ENCODE measurements around the gene BCAR3.
"Not testable (repeated sequence)": the region's sequence is repeated elsewhere in the genome, so short reads cannot be mapped to it uniquely, and the experiment has no call there.

Gene BCAR3

DNA sequence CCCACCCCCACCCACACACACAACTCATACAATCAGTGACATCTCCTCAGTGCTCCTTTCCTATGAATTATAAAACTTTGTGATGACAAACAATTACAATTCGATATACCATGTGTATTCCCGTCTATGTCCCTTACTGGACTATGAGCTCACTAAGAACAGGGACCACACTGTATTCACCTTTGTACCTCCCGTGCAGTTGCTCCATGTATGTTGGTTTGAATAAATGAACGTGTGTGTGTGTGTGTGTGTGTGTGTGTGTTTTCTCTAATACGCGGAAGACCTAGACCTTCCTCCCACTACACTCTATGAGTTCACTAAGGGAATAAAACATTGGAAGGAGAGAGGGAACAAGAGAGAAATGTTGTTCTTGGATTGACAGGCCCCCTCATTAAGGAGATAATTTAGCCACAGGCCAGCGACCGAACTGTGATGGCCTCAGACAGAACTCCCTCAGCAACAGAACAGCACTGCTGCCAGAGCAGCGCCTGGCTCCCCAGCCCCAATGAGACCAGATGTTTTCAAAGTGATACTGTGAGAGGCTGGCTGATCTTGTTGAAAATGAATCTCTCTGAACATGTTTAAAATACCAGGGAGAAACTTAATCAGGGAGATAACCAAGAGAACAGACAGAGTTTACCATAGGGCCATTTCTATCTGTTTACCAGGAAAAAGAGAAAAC lies 21.7 kb downstream of the BCAR3 start:
- DNase-seq (ENCODE audit: extremely low read depth, low read depth), result no peak
- no peak for TF ChIP-seq CTCF (IDR thresholded peaks at IDR 0.05; ENCODE audit: low read depth, low read length)

- no peak for DNase-seq (ENCODE audit: extremely low read depth, low read depth)
- no peak for TF ChIP-seq CTCF (IDR thresholded peaks at IDR 0.05; ENCODE audit: low read depth, low read length)
Measured at GRCh38 chr1:93658188-93658587, 23.4 kb downstream of the BCAR3 start.

DNA sequence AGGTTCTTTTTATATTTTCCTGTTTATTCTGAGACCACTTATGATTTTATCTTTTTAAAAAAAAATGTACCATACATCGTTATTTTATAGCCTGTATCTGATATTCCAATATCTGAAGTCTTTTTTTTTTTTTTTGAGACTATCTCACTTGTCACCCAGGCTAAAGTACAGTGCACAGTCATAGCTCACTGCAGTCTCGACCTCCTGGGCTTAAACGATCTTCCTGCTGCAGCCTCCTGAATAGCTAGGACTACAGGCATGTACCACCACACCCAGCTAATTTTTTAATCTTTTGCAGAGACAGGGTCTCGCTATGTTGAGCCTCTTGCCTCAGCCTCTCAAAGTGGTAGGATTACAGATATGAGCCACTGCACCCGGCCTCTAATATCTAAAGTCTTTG lies 25.1 kb downstream of the BCAR3 start:
- no peak for DNase-seq (ENCODE audit: extremely low read depth, low read depth)
- TF ChIP-seq CTCF (IDR thresholded peaks at IDR 0.05; ENCODE audit: low read depth, low read length), result no peak

- TF ChIP-seq CTCF (IDR thresholded peaks at IDR 0.05; ENCODE audit: low read depth, low read length), result no peak
- no peak for DNase-seq (ENCODE audit: extremely low read depth, low read depth)
Measured at GRCh38 chr1:93653656-93654055, 28.0 kb downstream of the BCAR3 start.

- DNase-seq (ENCODE audit: extremely low read depth, low read depth), result no peak
- TF ChIP-seq CTCF (IDR thresholded peaks at IDR 0.05; ENCODE audit: low read depth, low read length), result no peak
Measured at GRCh38 chr1:93652323-93652949, 29.2 kb downstream of the BCAR3 start.

DNA sequence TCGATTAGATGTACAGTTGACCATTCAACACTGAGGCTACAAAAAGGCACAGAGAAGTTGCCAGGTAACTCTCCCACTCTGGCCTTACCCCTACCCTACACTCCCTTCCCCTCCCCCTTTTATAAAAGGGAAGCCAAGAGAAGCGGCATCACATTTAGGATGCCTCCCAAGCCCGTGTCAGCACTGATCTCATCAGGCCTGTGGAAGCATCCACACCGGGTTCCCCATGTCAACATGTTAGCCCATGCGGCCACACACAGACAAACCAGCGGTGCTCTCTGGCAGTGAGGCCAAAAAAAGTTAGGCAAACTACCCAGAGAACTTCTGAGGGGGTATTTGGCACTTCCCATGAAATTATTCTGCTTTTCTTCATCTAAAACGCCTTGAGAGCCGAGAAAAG lies 29.9 kb downstream of the BCAR3 start:
- no peak for TF ChIP-seq CTCF (IDR thresholded peaks at IDR 0.05; ENCODE audit: low read depth, low read length)
- no peak for DNase-seq (ENCODE audit: extremely low read depth, low read depth)

- DNase-seq (ENCODE audit: extremely low read depth, low read depth), result not testable (repeated sequence)
Measured at GRCh38 chr1:93650159-93650558, 31.5 kb downstream of the BCAR3 start.

DNA sequence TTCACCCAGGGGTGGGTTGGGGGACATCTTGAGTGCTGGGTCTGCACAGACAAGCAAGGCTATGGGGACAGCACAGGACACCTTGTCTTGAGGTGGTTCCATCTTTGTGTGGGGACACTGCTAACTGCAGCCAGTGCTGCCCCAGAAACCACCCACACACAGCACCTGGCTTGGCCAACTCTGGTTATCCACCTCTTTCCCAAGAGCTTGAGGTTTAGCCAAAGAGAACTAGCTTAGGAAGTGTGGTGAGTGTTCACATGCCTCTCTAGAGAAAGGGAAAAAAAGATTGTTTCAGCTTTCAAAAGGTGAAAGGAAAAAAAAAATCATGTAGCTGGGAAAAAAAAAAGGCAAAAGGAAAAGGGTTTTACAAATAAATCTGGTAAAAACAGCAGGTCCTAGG lies 32.4 kb downstream of the BCAR3 start:
- no peak for DNase-seq (ENCODE audit: extremely low read depth, low read depth)
- TF ChIP-seq CTCF (IDR thresholded peaks at IDR 0.05; ENCODE audit: low read depth, low read length), result no peak

All from AG09319 (cell line).